ENCODE data around the gene TNFRSF8.

- TF ChIP-seq CTCF (IDR thresholded peaks at IDR 0.05) = no peak
- no peak for TF ChIP-seq POLR2A (IDR thresholded peaks at IDR 0.05)
These were observed 19.9 kb downstream of the TNFRSF8 start for GRCh38 chr1:12082988-12083387.

Data from adrenal gland (tissue), 5 donors.